HFFc6 (cell line): Measurements from ENCODE around the gene ULBP1. TPM values are rescaled to one million over a fixed set of nuclear protein-coding genes. Genes with fewer than 3 reads are reported as not detected.
A peak's percentile ranks its signal among the peaks of the same experiment; 100 is the strongest.
"Not testable (repeated sequence)": the region's sequence is repeated elsewhere in the genome, so short reads cannot be mapped to it uniquely, and the experiment has no call there.

ENCODE experiments used
- DNase-seq: peaks from one replicate; pipeline ENCODE4 v3.0.0-alpha.2; 2018
- H3K27ac Mint-ChIP-seq: 2 replicates; pipeline ENCODE4 v1.8.0; 2020; ENCODE audit warnings: mild to moderate bottlenecking, mixed read lengths
- H3K27me3 Mint-ChIP-seq: 2 replicates; pipeline ENCODE4 v1.8.0; 2021; ENCODE audit warnings: mild to moderate bottlenecking, moderate library complexity, mixed read lengths; ENCODE audit not compliant: insufficient read depth
- H3K36me3 Mint-ChIP-seq: 2 replicates; pipeline ENCODE4 v1.8.0; 2021; ENCODE audit warnings: low read depth, mixed read lengths
- H3K4me1 Mint-ChIP-seq: 2 replicates; pipeline ENCODE4 v1.8.0; 2020; ENCODE audit warnings: low read depth, mixed read lengths
- H3K4me3 Mint-ChIP-seq: 2 replicates; pipeline ENCODE4 v1.8.0; 2020; ENCODE audit warnings: mild to moderate bottlenecking, moderate library complexity, mixed read lengths
- H3K9me3 Mint-ChIP-seq: 2 replicates; pipeline ENCODE4 v1.8.0; 2020; ENCODE audit warnings: mild to moderate bottlenecking, mixed read lengths
- CTCF ChIP-seq: fragments of 200-600 bp; sonication (generic); IDR thresholded peaks from 2 replicates; pipeline ENCODE4 v1.5.0; 2021; ENCODE audit warnings: antibody characterized with exemption, mild to moderate bottlenecking
- total RNA-seq, 6 experiments: library from RNA; stranded (reverse); fragmentation: NEBNext Ultra II Directional; extraction: Animal tissue kit (Norgen Biotek cat#: 25700); gene quantifications; 2 replicates in 1 of 6; 3 replicates in 5 of 6; pipeline ENCODE4 v1.2.3, GENCODE V29; 2021

The ULBP1 gene
- total RNA-seq, 6 experiments from 2014 or later, result 8.6 to 12.7 (median 9.8) TPM

- no peak overlapping the region for H3K27ac Mint-ChIP-seq
- H3K9me3 Mint-ChIP-seq, result peaks cover 18% of the 10 kb centered on the region
- H3K4me1 Mint-ChIP-seq, result peaks cover 17% of the 10 kb centered on the region
Measured at GRCh38 chr6:149987602-149988107, 23.9 kb downstream of the ULBP1 start.

GRCh38 chr6:149988550-149989346, 25.0 kb downstream of the ULBP1 start:
- H3K27me3 Mint-ChIP-seq, result peaks cover 83% of the 10 kb centered on the region
- H3K4me3 Mint-ChIP-seq, result no peak overlapping the region
- no peak for DNase-seq
- H3K36me3 Mint-ChIP-seq, result peaks cover 9% of the 10 kb centered on the region
- peaks cover 18% of the 10 kb centered on the region for H3K9me3 Mint-ChIP-seq
- TF ChIP-seq CTCF, result no peak
- H3K27ac Mint-ChIP-seq, result no peak overlapping the region
- H3K4me1 Mint-ChIP-seq, result peaks cover 17% of the 10 kb centered on the region

More at GRCh38 chr6:149987602-149988107, 23.9 kb downstream of the ULBP1 start:
- DNase-seq, result no peak
- no peak overlapping the region for H3K4me3 Mint-ChIP-seq
- no peak for TF ChIP-seq CTCF
- peaks cover 88% of the 10 kb centered on the region for H3K27me3 Mint-ChIP-seq
- H3K36me3 Mint-ChIP-seq, result peaks cover 9% of the 10 kb centered on the region

- DNase-seq, result no peak
- H3K27me3 Mint-ChIP-seq, result peaks cover 80% of the 10 kb centered on the region
- peak overlapping the region; percentile 47 for H3K4me3 Mint-ChIP-seq
- no peak overlapping the region for H3K27ac Mint-ChIP-seq
- TF ChIP-seq CTCF, result no peak
- peaks cover 17% of the 10 kb centered on the region for H3K4me1 Mint-ChIP-seq
- H3K36me3 Mint-ChIP-seq, result peaks cover 9% of the 10 kb centered on the region
- H3K9me3 Mint-ChIP-seq, result peaks cover 18% of the 10 kb centered on the region
Measured at GRCh38 chr6:149990212-149990660, 26.5 kb downstream of the ULBP1 start.

GRCh38 chr6:149990661-149991471, 27.1 kb downstream of the ULBP1 start:
- Mint-ChIP-seq H3K27me3 (peaks cover 79% of the 10 kb centered on the region), H3K4me3 (peak overlapping the region; percentile 47), H3K9me3 (peaks cover 18% of the 10 kb centered on the region), H3K27ac (no peak overlapping the region), H3K36me3 (peaks cover 9% of the 10 kb centered on the region), H3K4me1 (peaks cover 17% of the 10 kb centered on the region)
- DNase-seq, result no peak
- no peak for TF ChIP-seq CTCF

- peaks cover 81% of the 10 kb centered on the region for H3K27me3 Mint-ChIP-seq
- H3K4me3 Mint-ChIP-seq, H3K36me3 Mint-ChIP-seq: not testable (repeated sequence)
Measured at GRCh38 chr6:149991472-149991795, 27.7 kb downstream of the ULBP1 start.

More at GRCh38 chr6:149991472-149991795, 27.7 kb downstream of the ULBP1 start:
- Mint-ChIP-seq H3K9me3 (peaks cover 18% of the 10 kb centered on the region), H3K4me1 (peaks cover 17% of the 10 kb centered on the region)
- not testable (repeated sequence) for H3K27ac Mint-ChIP-seq, DNase-seq
